Naive thymus-derived CD4-positive, alpha-beta T cell (primary cell): Measurements from ENCODE around the gene TSHR. TPM values are rescaled to one million over a fixed set of nuclear protein-coding genes. Genes with fewer than 3 reads are reported as not detected.

Source experiments
- ATAC-seq: fragments of 150-1000 bp; cut with Tn5 transposase; 2 replicates; pipeline ENCODE4 v1.10.0; 2021; ENCODE audit warnings: mild to moderate bottlenecking, moderate library complexity
- CTCF ChIA-PET: fragments of 350-600 bp; sonication (Branson Sonifier 250); formaldehyde crosslinking; loops from one replicate; lab custom pipeline; 2021; ENCODE audit warnings: antibody characterized with exemption; lab: Charles Lee
- POLR2A ChIA-PET: fragments of 350-600 bp; sonication (Branson Sonifier 250); formaldehyde crosslinking; loops from one replicate; lab custom pipeline; 2021; ENCODE audit warnings: antibody characterized with exemption, inconsistent platforms; lab: Charles Lee
- DNase-seq, 9 donors: peaks; one replicate each; pipeline versions ENCODE4 v3.0.0 to v3.0.0-alpha.2; 2020 to 2022; ENCODE audit warnings: mixed read lengths in 1 of 9
- H3K27ac ChIP-seq: one replicate; pipeline ENCODE4 v1.7.0; 2013; ENCODE audit warnings: mild to moderate bottlenecking, low read depth, low read length, moderate library complexity
- H3K27me3 ChIP-seq, 2 donors: one replicate each; pipeline ENCODE4 v1.7.0; 2013; ENCODE audit warnings: low read length in 2 of 2, mild to moderate bottlenecking in 2 of 2, moderate library complexity in 2 of 2; ENCODE audit not compliant: control insufficient read depth in 2 of 2, insufficient read depth in 2 of 2
- H3K36me3 ChIP-seq, 3 experiments: 1 replicate in 2 of 3; 2 replicates in 1 of 3; pipeline ENCODE4 v1.7.0; 2013; ENCODE audit warnings: low read length in 3 of 3, mild to moderate bottlenecking in 3 of 3, moderate library complexity in 1 of 3; ENCODE audit not compliant: insufficient read depth in 3 of 3, control insufficient read depth in 2 of 3
- H3K4me1 ChIP-seq, 2 donors: one replicate each; pipeline ENCODE4 v1.7.0; 2013; ENCODE audit warnings: low read length in 2 of 2, mild to moderate bottlenecking in 2 of 2, moderate library complexity in 1 of 2; ENCODE audit not compliant: control insufficient read depth in 2 of 2, insufficient read depth in 2 of 2
- H3K4me3 ChIP-seq: 2 replicates; pipeline ENCODE4 v1.7.0; 2013; ENCODE audit warnings: mild to moderate bottlenecking, low read length
- H3K9me3 ChIP-seq, 3 experiments: 1 replicate in 2 of 3; 2 replicates in 1 of 3; pipeline ENCODE4 v1.7.0; 2013; ENCODE audit warnings: low read length in 3 of 3; ENCODE audit not compliant: control insufficient read depth in 2 of 3
- H3K27ac Mint-ChIP-seq, 9 donors: one replicate each; pipeline ENCODE4 v1.8.0; 2020 to 2022; ENCODE audit warnings: mixed read lengths in 9 of 9, mild to moderate bottlenecking in 8 of 9, moderate library complexity in 5 of 9, inconsistent platforms in 2 of 9
- H3K27me3 Mint-ChIP-seq, 5 donors: one replicate each; pipeline ENCODE4 v1.8.0; 2021 to 2022; ENCODE audit warnings: mixed read lengths in 5 of 5, mild to moderate bottlenecking in 1 of 5
- H3K36me3 Mint-ChIP-seq, 5 donors: one replicate each; pipeline ENCODE4 v1.8.0; 2020 to 2022; ENCODE audit warnings: mixed read lengths in 5 of 5, mild to moderate bottlenecking in 3 of 5, inconsistent platforms in 1 of 5
- H3K4me1 Mint-ChIP-seq, 7 donors: one replicate each; pipeline ENCODE4 v1.8.0; 2020 to 2022; ENCODE audit warnings: mixed read lengths in 7 of 7, mild to moderate bottlenecking in 3 of 7, inconsistent platforms in 1 of 7
- H3K4me3 Mint-ChIP-seq, 10 donors: one replicate each; pipeline ENCODE4 v1.8.0; 2020 to 2022; ENCODE audit warnings: mild to moderate bottlenecking in 10 of 10, mixed read lengths in 10 of 10, moderate library complexity in 6 of 10, inconsistent platforms in 2 of 10
- H3K9me3 Mint-ChIP-seq, 11 donors: one replicate each; pipeline ENCODE4 v1.8.0; 2020 to 2022; ENCODE audit warnings: mixed read lengths in 11 of 11, mild to moderate bottlenecking in 4 of 11, inconsistent platforms in 1 of 11, moderate library complexity in 1 of 11
- intact Hi-C, 2 donors: fragments of 100-400 bp; cut with micrococcal nuclease; formaldehyde crosslinking; loops; one replicate each; pipeline ENCODE4 v1.15.1; 2023
- polyA plus RNA-seq, 2 donors: library from polyadenylated mRNA; unstranded; fragments of 300-500 nt; fragmentation: Illumina TruSeq; gene quantifications; one replicate each; pipeline ENCODE4 v1.2.3, GENCODE V29; 2021
- total RNA-seq, 6 experiments: library from RNA in 5 of 6; stranded (reverse) in 5 of 6; gene quantifications; 1 replicate in 5 of 6; 2 replicates in 1 of 6; pipeline ENCODE4 v1.2.3 and lab custom pipeline; 2021 to 2026

Gene TSHR
- total and polyA plus RNA-seq, 7 experiments from 2014 or later, result 0.48 to 2.2 (median 0.78) TPM; not detected in 4

GRCh38 chr14:80924365-80925103, 30.9 kb upstream of the TSHR start:
- Histone ChIP-seq H3K27ac (no peak overlapping the region), H3K27me3 (no peaks in the 10 kb centered on the region), H3K4me1 (peaks cover 0 to 1% of the 10 kb centered on the region in 2 donors), H3K36me3 (no peaks in the 10 kb centered on the region), H3K9me3 (no peaks in the 10 kb centered on the region), H3K4me3 (no peak overlapping the region)
- DNase-seq (no peak), ATAC-seq (no peak)
- Mint-ChIP-seq H3K4me1 (peaks cover 0 to 31% (median 0%) of the 10 kb centered on the region in 7 donors), H3K27ac (no peak overlapping the region), H3K36me3 (peaks cover 7 to 45% (median 24%) of the 10 kb centered on the region in 5 donors), H3K9me3 (peaks cover 0 to 16% (median 3%) of the 10 kb centered on the region in 11 donors), H3K27me3 (peaks cover 0 to 6% (median 0%) of the 10 kb centered on the region in 5 donors), H3K4me3 (no peak overlapping the region)
- POLR2A ChIA-PET, result no interaction called here
- CTCF ChIA-PET, result interaction anchor here (0.5 kb wide), 1 partner anchor 69 kb away, joined by 3 read pairs; no protein-coding TSS in a partner anchor
- intact Hi-C loops, result no loop called here

- ChIA-PET CTCF (interaction anchor here (0.6 kb wide), 1 partner anchor 14 kb away, joined by 3 read pairs; no protein-coding TSS in a partner anchor), POLR2A (no interaction called here)
- Histone ChIP-seq H3K4me3 (no peak overlapping the region), H3K4me1 (peaks cover 6 to 17% of the 10 kb centered on the region in 2 donors), H3K27me3 (no peaks in the 10 kb centered on the region), H3K9me3 (no peaks in the 10 kb centered on the region), H3K36me3 (no peaks in the 10 kb centered on the region), H3K27ac (no peak overlapping the region)
- DNase-seq (no peak), ATAC-seq (no peak)
- Mint-ChIP-seq H3K27ac (peak overlapping the region in 1 of 9 donors; percentile 43), H3K36me3 (peaks cover 7 to 57% (median 24%) of the 10 kb centered on the region in 5 donors), H3K4me3 (no peak overlapping the region), H3K27me3 (peaks cover 0 to 6% (median 0%) of the 10 kb centered on the region in 5 donors), H3K9me3 (peaks cover 0 to 16% (median 3%) of the 10 kb centered on the region in 11 donors), H3K4me1 (peaks cover 0 to 51% (median 14%) of the 10 kb centered on the region in 7 donors)
- intact Hi-C loops, result no loop called here
These were observed 28.9 kb upstream of the TSHR start for GRCh38 chr14:80926397-80927082.

GRCh38 chr14:80927083-80927989, 28.1 kb upstream of the TSHR start:
- Histone ChIP-seq H3K9me3 (no peaks in the 10 kb centered on the region), H3K4me3 (no peak overlapping the region), H3K36me3 (no peaks in the 10 kb centered on the region), H3K27me3 (no peaks in the 10 kb centered on the region), H3K4me1 (peaks cover 6 to 25% of the 10 kb centered on the region in 2 donors), H3K27ac (no peak overlapping the region)
- Mint-ChIP-seq H3K27ac (peak overlapping the region in 2 of 9 donors; percentile 7 to 43), H3K4me1 (peaks cover 0 to 56% (median 18%) of the 10 kb centered on the region in 7 donors), H3K27me3 (peaks cover 0 to 6% (median 0%) of the 10 kb centered on the region in 5 donors), H3K9me3 (peaks cover 0 to 16% (median 3%) of the 10 kb centered on the region in 11 donors), H3K36me3 (peaks cover 7 to 57% (median 24%) of the 10 kb centered on the region in 5 donors), H3K4me3 (no peak overlapping the region)
- DNase-seq (no peak), ATAC-seq (no peak)
- ChIA-PET POLR2A (no interaction called here), CTCF (no interaction called here)
- intact Hi-C loops, result no loop called here

- Histone ChIP-seq H3K27me3 (no peaks in the 10 kb centered on the region), H3K36me3 (no peaks in the 10 kb centered on the region), H3K4me1 (peaks cover 6 to 25% of the 10 kb centered on the region in 2 donors), H3K9me3 (no peaks in the 10 kb centered on the region), H3K4me3 (no peak overlapping the region), H3K27ac (no peak overlapping the region)
- POLR2A ChIA-PET, result no interaction called here
- ATAC-seq, result no peak
- CTCF ChIA-PET, result interaction anchor here (0.7 kb wide), 1 partner anchor 11 kb away, joined by 3 read pairs; no protein-coding TSS in a partner anchor
- H3K27ac Mint-ChIP-seq, result peak overlapping the region in 4 of 9 donors; percentile 21 to 93 (median 58)
- H3K4me1 Mint-ChIP-seq, result peaks cover 10 to 68% (median 18%) of the 10 kb centered on the region in 7 donors
- H3K9me3 Mint-ChIP-seq, result peaks cover 0 to 13% (median 3%) of the 10 kb centered on the region in 11 donors
- peaks cover 8 to 56% (median 18%) of the 10 kb centered on the region in 5 donors for H3K36me3 Mint-ChIP-seq
- H3K4me3 Mint-ChIP-seq, result peak overlapping the region in 3 of 10 donors; percentile 11 to 84 (median 12)
- intact Hi-C loops, result loop anchor here in 1 of 2 donors (10.0 kb wide), 1 partner anchor 55 kb away; no protein-coding TSS in a partner anchor
- peaks cover 0 to 6% (median 0%) of the 10 kb centered on the region in 5 donors for H3K27me3 Mint-ChIP-seq
- no peak for DNase-seq
These were observed 25.3 kb upstream of the TSHR start for GRCh38 chr14:80930095-80930494.

GRCh38 chr14:80930836-80931389, 24.5 kb upstream of the TSHR start:
- Histone ChIP-seq H3K4me1 (peaks cover 6 to 25% of the 10 kb centered on the region in 2 donors), H3K9me3 (no peaks in the 10 kb centered on the region), H3K4me3 (no peak overlapping the region), H3K27ac (no peak overlapping the region), H3K27me3 (no peaks in the 10 kb centered on the region), H3K36me3 (no peaks in the 10 kb centered on the region)
- peaks cover 10 to 63% (median 18%) of the 10 kb centered on the region in 7 donors for H3K4me1 Mint-ChIP-seq
- H3K27ac Mint-ChIP-seq, result peak overlapping the region in 8 of 9 donors; percentile 26 to 93 (median 60)
- H3K4me3 Mint-ChIP-seq, result peak overlapping the region in 9 of 10 donors; percentile 2 to 84 (median 43)
- ChIA-PET CTCF (no interaction called here), POLR2A (no interaction called here)
- ATAC-seq (peak; percentile 87), DNase-seq (peak in 7 of 9 donors; percentile 25 to 73 (median 57))
- intact Hi-C loops, result loop anchor here in 1 of 2 donors (1.0 to 10.0 kb wide), 4 partner anchors 10 to 54 kb away; partner anchors contain the start of genes CEP128 and TSHR
- H3K9me3 Mint-ChIP-seq, result peaks cover 0 to 13% (median 3%) of the 10 kb centered on the region in 11 donors
- H3K27me3 Mint-ChIP-seq, result peaks cover 0 to 6% (median 0%) of the 10 kb centered on the region in 5 donors
- H3K36me3 Mint-ChIP-seq, result peaks cover 7 to 48% (median 17%) of the 10 kb centered on the region in 5 donors
